AG08395 (cell line): ENCODE results near the gene CPNE2.

Source experiments
- DNase-seq: peaks from one replicate; pipeline ENCODE4 v3.0.0; 2012; ENCODE audit warnings: mixed read lengths, low spot score

The CPNE2 gene

DNA sequence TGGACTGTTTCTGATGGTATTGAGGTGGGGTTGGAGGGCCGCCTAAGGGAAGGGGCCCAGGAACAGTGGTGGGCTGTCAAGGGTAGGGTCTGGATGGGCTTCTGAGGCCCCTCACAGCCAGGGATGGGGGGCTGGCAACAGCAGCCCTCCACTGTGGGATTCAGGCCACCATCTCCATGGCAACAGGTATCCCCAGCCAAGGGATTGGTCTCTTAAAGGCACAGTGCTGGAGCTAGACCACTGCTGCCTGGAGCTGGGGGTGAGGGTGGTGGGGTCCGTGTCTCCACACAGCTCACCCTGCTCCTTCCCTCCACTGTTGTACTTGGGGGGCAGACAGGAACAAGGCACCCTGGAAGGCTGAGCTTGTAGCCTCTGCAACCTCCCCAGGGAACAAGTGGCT lies 51.6 kb downstream of the CPNE2 start:
- DNase-seq: no peak

DNA sequence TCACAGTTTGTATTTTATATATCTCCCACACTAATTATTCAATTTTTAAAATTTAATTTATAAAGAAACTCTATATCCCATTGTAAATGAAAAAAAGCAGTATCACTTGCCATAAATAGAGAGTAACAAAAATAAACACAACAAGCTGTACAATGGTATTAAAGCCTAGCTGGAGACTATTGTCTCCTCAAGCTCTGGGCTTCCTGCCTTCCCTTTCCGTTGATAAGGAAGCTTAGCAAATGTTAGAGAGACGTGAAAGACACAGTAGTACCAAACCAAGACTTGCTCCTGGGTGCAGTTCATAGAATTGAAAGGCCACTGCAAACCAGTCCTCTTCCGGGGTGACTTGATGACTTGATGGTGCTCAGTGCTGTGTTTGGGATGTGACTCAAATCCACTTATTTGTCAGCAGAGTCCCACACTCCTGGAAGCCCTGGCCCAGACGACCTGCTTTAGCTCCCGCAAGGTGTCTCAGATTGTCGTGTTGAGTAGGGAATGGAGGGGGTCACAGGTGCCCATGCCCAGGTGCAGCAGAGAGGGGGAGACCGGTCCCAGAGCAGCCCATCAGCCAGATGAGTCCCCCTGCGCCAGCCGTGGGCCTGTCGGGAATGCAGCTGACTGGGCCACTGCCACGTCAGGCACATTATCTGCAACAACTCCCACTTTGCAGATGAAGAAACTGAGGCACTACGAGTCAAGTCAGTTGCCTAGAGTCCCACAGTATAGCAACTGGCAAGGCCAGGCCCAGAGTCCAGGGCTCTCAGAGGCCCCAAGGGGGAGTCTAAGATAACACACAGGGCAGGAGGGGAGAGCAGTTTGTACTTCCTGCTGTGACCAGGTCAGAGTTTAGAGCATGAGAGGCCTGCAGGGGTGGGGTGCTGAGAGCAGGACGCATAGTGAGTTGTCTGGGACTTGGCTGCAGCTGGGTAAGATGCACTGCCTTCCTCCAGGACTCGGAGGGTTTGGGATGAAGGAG lies 53.0 kb downstream of the CPNE2 start:
- no peak for DNase-seq

- no peak for DNase-seq
These were observed 53.8 kb downstream of the CPNE2 start for GRCh38 chr16:57146040-57146647.

- DNase-seq: no peak
These were observed 54.4 kb downstream of the CPNE2 start for GRCh38 chr16:57146735-57147134.

DNA sequence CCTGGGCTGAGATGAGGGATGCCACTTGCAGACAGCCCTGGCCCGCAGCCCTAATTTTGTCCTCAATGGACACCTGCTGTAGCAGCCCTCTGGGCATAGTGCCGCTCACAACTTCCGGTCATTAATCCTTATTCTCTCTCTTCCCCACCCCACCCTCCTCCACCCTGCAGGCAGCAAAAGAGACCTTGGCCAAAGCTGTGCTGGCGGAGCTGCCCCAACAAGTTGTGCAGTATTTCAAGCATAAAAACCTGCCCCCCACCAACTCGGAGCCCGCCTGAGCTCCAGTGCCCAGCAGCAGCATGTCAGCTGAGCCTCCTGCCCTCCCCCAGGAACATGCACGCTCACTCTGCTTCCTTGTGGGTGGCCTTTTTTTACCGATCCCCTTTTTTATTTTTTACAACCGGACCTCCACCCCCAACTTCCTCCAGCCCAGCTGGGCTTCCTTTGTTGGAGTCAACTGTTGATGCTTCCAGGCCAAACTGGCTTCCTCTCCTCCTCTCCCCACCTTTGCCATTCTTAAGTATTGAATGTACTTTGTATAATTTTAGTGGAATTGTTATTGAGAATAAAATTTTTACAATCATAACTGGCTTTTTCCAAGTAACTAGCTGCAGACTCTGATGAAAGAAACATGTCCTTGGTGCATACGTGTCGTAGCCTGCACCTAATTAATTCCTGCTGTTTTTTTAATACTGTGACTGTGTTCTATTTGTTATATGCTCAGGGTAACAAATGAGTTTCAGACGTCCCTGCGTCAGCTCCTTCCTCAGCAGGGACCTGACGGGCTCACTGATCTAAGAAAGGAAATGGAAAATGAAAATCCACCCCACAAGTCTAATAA lies 55.2 kb downstream of the CPNE2 start:
- peak; percentile 51 for DNase-seq

DNA sequence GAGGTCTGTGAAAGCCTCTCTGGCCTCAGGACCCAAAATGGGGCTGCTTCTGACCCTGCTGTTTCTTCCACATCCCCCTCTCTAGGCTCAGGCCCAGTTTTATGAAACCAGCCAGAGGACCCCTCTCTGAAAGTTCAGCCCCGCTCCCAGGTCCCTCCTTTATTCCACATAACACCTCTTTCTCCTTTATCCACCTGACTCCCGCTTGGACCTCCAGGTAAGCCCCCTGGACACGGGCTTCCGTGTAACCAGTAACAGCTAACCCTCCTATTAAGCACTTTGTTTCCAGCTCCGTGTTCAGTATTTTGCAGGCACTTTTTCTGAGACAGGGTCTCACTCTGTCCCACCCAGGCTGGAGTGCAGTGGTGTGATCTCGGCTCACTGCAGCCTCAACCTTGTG lies 56.1 kb downstream of the CPNE2 start:
- no peak for DNase-seq

- no peak for DNase-seq
These were observed 57.0 kb downstream of the CPNE2 start for GRCh38 chr16:57149391-57149790.

GRCh38 chr16:57150682-57151330 lies 58.4 kb downstream of the CPNE2 start:
- no peak for DNase-seq

- DNase-seq: no peak
These were observed 59.0 kb downstream of the CPNE2 start for GRCh38 chr16:57151369-57151768.

GRCh38 chr16:57152096-57153093 lies 60.0 kb downstream of the CPNE2 start:
- no peak for DNase-seq

- DNase-seq: no peak
These were observed 61.5 kb downstream of the CPNE2 start for GRCh38 chr16:57153841-57154240.

GRCh38 chr16:57155702-57156350 lies 63.4 kb downstream of the CPNE2 start:
- DNase-seq: no peak

DNA sequence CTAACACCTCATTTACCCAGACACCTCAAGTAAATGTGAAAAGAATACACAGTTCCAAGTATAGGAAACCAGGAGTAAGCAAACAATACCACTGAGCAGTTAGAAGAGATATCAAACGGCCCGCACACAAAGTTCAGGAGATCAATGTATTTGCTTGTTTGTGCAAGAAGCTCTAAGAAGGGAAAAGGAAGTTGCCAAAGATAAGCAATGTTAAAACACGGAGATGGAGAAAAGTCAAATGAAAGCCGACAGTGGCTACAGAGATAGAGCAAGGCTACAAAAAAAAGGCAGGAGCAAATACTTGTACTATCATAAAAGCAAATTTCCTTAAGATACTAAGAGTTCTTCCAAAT lies 63.9 kb downstream of the CPNE2 start:
- no peak for DNase-seq

DNA sequence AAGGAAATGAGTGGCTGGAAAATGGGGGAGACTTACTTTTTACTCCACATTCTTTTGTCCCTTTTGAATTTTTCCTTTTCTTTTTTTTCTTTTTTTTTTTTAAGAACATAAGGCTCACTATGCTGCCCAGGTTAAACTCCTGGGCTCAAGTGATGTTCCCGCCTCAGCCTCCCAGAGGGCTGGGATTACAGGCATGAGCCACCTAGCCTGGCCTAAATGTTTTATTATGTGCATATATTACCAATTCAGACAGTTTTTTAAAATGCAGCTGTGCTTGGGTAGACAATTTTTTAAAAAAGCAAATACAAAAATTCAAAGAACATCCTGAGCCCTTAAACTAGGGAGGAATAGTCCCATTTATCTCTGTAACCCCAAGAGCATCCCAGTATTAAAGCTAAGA lies 65.2 kb downstream of the CPNE2 start:
- DNase-seq: no peak

DNA sequence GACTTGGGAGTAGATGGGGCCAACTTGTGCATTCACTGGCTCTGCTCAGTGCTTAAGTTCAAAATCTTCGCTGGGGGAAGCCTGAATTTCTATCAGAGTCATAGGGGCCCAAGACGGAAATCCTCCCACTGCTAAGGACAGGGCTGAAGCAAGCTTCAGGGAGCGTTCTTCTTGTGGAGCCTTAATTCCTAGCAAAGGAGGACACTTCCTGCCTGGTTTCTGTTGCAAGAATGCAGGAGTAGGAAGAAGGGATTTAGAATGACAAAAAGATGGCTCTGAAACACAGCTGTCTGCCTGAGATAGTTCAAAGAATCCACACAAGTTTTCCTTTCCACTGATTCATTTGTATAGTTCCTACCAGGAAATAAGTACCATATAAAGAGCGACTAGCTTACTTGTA lies 67.1 kb downstream of the CPNE2 start:
- DNase-seq: no peak

DNA sequence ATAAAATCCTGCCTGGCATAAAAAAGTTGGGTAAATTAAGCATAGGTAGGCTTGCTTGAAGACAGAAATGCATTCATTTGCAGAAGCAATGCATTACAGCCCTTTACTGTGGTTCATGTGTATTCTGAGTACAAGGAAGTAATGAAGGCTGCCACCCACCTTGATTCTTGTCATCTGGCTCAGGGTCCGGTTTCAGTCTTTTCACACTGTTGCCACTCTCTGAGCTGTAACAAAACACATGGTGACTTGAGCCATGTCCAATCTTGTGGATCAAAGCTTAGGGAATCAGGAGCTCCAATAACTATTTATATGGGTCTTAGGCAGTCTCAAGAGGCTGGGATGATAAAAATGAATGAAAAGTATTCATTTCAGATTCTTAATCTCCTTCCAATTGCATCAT lies 71.5 kb downstream of the CPNE2 start:
- no peak for DNase-seq

DNA sequence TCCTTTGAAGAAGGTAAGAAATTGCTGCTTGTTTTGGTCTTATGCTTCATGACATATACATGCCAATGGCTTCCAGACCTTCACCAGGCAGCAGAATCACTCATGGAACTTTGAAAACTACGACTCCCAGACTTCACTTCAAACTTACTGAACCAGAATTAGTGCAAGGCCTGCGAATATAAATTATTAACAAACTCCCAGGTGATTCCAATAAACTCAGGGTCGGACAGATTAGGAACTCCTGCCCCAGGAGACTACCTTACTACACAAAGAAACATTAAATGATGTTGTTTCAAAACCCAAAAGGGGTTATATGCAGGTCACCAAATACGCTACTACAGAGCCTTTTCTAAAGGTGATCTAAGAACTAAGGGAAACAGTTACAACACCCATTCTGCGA lies 73.1 kb downstream of the CPNE2 start:
- no peak for DNase-seq

- no peak for DNase-seq
These were observed 73.6 kb downstream of the CPNE2 start for GRCh38 chr16:57165938-57166337.

DNA sequence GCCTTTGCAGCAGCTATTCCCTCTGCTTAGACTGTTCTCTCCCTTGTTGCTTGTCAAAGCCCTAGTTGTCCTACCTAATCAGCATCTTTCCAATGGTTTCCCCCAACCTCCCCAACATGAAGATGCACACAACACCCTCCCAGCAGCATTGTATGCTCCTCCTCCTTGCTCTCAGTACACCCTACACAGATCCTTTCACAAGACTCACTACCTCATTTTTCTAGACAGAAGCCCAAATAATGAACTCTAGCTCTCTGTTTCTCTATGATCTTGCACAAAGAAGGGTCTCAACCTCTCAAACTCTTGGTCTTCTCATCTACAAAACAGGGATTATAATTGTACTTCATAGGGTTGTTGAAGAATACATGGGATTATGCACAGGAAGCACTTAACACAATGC lies 74.1 kb downstream of the CPNE2 start:
- no peak for DNase-seq

DNA sequence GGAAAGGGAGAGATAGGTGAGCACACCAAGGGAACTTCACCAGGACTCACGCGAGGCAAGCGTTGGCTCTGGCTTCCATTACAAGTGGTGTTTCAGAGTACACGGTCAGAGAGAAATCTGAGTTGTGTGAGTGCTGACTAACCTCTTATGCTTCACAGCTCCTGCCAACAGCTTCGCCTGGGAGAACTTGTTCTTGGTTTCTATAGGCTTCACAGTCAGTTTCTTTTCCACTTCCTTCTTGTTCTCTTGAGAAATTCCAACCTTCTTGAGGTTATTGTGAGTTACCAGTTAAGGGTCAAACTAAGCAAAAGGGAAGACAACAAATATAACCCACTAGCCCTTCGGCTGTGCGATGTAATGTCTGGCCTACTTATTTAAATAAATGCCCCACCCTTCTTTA lies 74.6 kb downstream of the CPNE2 start:
- DNase-seq: no peak
